Thyroid gland (tissue), 4 donors: ENCODE results near the gene ZNFX1. TPM values are rescaled to one million over a fixed set of nuclear protein-coding genes. Genes with fewer than 3 reads are reported as not detected.
"Not testable (repeated sequence)": the region's sequence is repeated elsewhere in the genome, so short reads cannot be mapped to it uniquely, and the experiment has no call there.

Experiments
- DNase-seq, 2 donors: peaks; one replicate each; pipeline ENCODE4 v3.0.0-alpha.2; 2019
- H3K27ac ChIP-seq, 3 donors: fragments of 200-600 bp; sonication (generic); 1 replicate in 2 of 3; 2 replicates in 1 of 3; pipeline ENCODE4 v1.5.1; 2016 to 2019; ENCODE audit warnings: mild to moderate bottlenecking in 1 of 3, moderate library complexity in 1 of 3
- H3K27me3 ChIP-seq: fragments of 200-600 bp; sonication (generic); one replicate; pipeline ENCODE4 v1.5.1; 2019
- H3K36me3 ChIP-seq, 2 donors: fragments of 200-600 bp; sonication (generic); one replicate each; pipeline ENCODE4 v1.5.1; 2016 to 2019
- H3K4me1 ChIP-seq, 2 donors: fragments of 200-600 bp; sonication (generic); one replicate each; pipeline ENCODE4 v1.5.1; 2017 to 2019
- H3K4me3 ChIP-seq, 3 donors: fragments of 200-600 bp; sonication (generic); replicated peaks in 1 of 3; 1 replicate in 2 of 3; 2 replicates in 1 of 3; pipeline ENCODE4 v1.5.1; 2016; ENCODE audit warnings: mild to moderate bottlenecking in 1 of 3
- H3K9me3 ChIP-seq: fragments of 200-600 bp; sonication (generic); one replicate; pipeline ENCODE4 v1.5.1; 2017
- POLR2A ChIP-seq, 2 donors: fragments of 450-650 bp; IDR thresholded peaks; one replicate each; pipeline ENCODE4 v1.6.1; 2017; ENCODE audit warnings: antibody characterized with exemption in 2 of 2, mild to moderate bottlenecking in 2 of 2, moderate library complexity in 1 of 2
- WGBS, 2 donors: methylation state at CpG; one replicate each; pipeline ENCODE4 v1.1.5; 2017; 5-methylcytosine and 5-hydroxymethylcytosine counted together
- intact Hi-C: fragments of 100-400 bp; cut with DNase I; formaldehyde crosslinking; loops from one replicate; pipeline ENCODE4 v1.15.1; 2023
- total RNA-seq, 4 donors: library from RNA; depleted of rRNA; stranded (reverse); fragments of >200 nt; gene quantifications; one replicate each; pipeline ENCODE4 v1.2.3, GENCODE V29; 2016
- TF ChIP-seq, protein P1 (sequence below), 6 experiments: fragments of 200-600 bp in 3 of 6; fragments of 450-650 bp in 3 of 6; sonication (generic) in 3 of 6; IDR thresholded peaks; one replicate each; pipeline ENCODE4 v1.5.1; 2016 to 2019; ENCODE audit warnings: antibody characterized with exemption in 6 of 6, mild to moderate bottlenecking in 2 of 6, inconsistent platforms in 1 of 6, moderate library complexity in 1 of 6

Gene ZNFX1
- total RNA-seq, 4 donors from 2014 or later: 39.8 to 52.2 (median 46.3) TPM

DNA sequence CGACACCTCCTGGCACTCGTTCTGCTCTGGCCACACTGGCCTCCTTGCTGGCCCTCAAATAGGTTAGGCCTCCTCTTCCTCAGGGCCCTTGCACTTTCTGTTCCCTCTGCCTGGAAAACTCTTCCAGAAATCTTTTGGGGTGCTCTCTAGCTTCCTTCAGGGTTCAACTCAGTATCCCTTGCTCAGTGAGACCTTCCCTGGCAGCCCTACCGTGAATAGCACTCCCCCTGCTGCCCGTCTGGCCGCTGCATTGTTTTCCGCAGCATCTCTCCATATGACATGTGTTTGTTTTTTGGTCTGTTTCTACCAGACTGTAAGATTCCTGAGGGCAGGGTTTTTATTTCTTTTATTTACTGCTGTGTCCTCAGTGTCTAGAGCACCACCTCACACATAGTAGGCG, 52.0 kb downstream of the ZNFX1 start:
- no peak overlapping the region for H3K4me3 ChIP-seq
- peaks cover 68 to 80% of the 10 kb centered on the region in 2 donors for H3K36me3 ChIP-seq
- no peak overlapping the region for H3K27ac ChIP-seq
- intact Hi-C loops: no loop called here
- no peak for DNase-seq
- H3K27me3 ChIP-seq: no peaks in the 10 kb centered on the region
- no peaks in the 10 kb centered on the region for H3K4me1 ChIP-seq
- no peaks in the 10 kb centered on the region for H3K9me3 ChIP-seq
- 95 to 96% methylated on average over 7 of the region's 7 CpGs for WGBS, 2 donors
- no peak for TF ChIP-seq POLR2A (IDR thresholded peaks at IDR 0.05)
- TF ChIP-seq, protein P1, sequence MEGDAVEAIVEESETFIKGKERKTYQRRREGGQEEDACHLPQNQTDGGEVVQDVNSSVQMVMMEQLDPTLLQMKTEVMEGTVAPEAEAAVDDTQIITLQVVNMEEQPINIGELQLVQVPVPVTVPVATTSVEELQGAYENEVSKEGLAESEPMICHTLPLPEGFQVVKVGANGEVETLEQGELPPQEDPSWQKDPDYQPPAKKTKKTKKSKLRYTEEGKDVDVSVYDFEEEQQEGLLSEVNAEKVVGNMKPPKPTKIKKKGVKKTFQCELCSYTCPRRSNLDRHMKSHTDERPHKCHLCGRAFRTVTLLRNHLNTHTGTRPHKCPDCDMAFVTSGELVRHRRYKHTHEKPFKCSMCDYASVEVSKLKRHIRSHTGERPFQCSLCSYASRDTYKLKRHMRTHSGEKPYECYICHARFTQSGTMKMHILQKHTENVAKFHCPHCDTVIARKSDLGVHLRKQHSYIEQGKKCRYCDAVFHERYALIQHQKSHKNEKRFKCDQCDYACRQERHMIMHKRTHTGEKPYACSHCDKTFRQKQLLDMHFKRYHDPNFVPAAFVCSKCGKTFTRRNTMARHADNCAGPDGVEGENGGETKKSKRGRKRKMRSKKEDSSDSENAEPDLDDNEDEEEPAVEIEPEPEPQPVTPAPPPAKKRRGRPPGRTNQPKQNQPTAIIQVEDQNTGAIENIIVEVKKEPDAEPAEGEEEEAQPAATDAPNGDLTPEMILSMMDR (IDR thresholded peaks at IDR 0.05): no peak

GRCh38 chr20:49219924-49220831, 57.7 kb downstream of the ZNFX1 start:
- intact Hi-C loops: loop anchor here (5.0 kb wide), 1 partner anchor 88 kb away; no protein-coding TSS in a partner anchor
- H3K4me3 ChIP-seq: peak overlapping the region; percentile 37 to 74 (median 52)
- peaks cover 13 to 18% of the 10 kb centered on the region in 2 donors for H3K4me1 ChIP-seq
- TF ChIP-seq, protein P1 (IDR thresholded peaks at IDR 0.05): no peak
- TF ChIP-seq POLR2A (IDR thresholded peaks at IDR 0.05): no peak
- H3K27ac ChIP-seq: peak overlapping the region; percentile 6 to 89 (median 83)
- H3K9me3 ChIP-seq: no peaks in the 10 kb centered on the region
- WGBS, 2 donors: 68 to 71% methylated on average over 25 to 28 of the region's 28 CpGs
- no peak for DNase-seq
- peaks cover 30 to 36% of the 10 kb centered on the region in 2 donors for H3K36me3 ChIP-seq
- no peaks in the 10 kb centered on the region for H3K27me3 ChIP-seq

DNA sequence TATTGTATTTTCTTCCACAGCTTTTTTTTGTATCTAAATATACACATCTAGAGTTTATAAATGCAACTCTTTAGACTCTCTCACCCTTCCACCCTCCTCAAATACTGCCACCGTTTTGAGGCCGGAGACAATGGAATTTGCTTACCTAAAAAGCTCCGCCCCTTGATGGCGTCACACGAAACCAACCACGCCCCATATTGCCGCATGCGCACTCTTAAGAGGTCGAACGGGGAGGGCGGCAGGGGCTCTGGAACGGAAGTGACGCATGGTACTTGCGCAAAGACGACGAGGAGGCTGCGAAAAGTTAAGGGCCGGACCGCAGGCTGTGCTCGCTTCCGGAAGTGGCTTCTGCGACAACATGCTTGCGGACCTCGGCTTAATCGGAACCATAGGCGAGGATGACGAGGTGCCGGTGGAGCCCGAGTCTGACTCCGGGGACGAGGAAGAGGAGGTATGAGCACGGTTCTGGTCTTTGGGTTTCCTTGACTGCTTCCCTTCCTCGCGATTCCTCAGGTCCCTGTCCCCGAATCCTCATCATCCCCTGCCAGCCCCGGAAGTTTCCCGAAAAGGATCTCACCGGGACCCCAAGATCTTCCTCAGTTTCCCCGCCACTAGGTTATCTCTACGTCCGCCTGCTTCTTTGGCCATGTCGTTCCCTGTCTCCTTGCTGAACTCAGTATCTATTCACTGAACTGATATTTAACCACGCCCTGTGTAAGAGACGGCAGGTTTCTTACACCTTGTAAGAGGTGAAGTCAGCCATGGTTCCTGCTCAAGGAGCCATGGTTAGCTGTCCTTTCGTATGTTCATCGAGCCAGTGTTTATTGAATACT, 58.5 kb downstream of the ZNFX1 start, which contains the start of gene DDX27:
DDX27 (plus strand) TSS at position 326 of the 833 bp plus-strand sequence; CDS start at position 359, 33 bp downstream.
- TF ChIP-seq, protein P1 (IDR thresholded peaks at IDR 0.05): no peak
- peak in 1 of 2 donors; percentile 91 for TF ChIP-seq POLR2A (IDR thresholded peaks at IDR 0.05)
- intact Hi-C loops: loop anchor here (5.0 kb wide), 1 partner anchor 87 kb away; no protein-coding TSS in a partner anchor
- Histone ChIP-seq H3K4me3 (peak within 1 kb of the TSS; percentile 37 to 74 (median 52)), H3K27me3 (no peaks in the 10 kb centered on the region), H3K9me3 (no peaks in the 10 kb centered on the region), H3K36me3 (peaks cover 21 to 27% of the 10 kb centered on the region in 2 donors), H3K4me1 (peaks cover 13 to 18% of the 10 kb centered on the region in 2 donors), H3K27ac (peak within 1 kb of the TSS; percentile 44 to 89 (median 83))
- 0% methylated on average over 46 of the region's 46 CpGs for WGBS, 2 donors
- peak; percentile 96 to 97 for DNase-seq

DNA sequence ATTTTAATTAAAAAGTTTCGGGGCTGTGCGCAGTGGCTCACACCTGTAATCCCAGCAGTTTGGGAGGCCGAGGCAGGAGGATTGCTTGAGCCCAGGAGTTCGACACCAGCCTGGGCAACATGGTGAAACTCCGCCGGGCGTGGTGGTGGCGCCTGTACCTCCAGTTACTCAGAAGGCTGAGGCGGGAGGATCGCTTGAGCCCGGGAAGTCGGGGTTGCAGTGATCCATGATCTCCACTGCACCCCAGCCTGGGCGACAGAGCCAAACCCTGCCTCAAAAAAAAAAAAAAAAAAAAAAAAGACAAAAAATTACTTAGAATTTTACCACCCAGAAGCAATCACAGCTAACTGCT, 59.1 kb downstream of the ZNFX1 start:
- Histone ChIP-seq H3K4me1 (peaks cover 13 to 18% of the 10 kb centered on the region in 2 donors), H3K36me3 (peaks cover 15 to 21% of the 10 kb centered on the region in 2 donors), H3K27ac (peak overlapping the region; percentile 44 to 89 (median 83))
- intact Hi-C loops: loop anchor here (5.0 kb wide), 1 partner anchor 86 kb away; no protein-coding TSS in a partner anchor
- 61 to 62% methylated on average over 13 of the region's 13 CpGs for WGBS, 2 donors
- not testable (repeated sequence) for H3K27me3 ChIP-seq, H3K4me3 ChIP-seq, H3K9me3 ChIP-seq
- peak in 1 of 2 donors; percentile 40 for DNase-seq

- no peaks in the 10 kb centered on the region for H3K9me3 ChIP-seq
- intact Hi-C loops: loop anchor here (5.0 kb wide), 1 partner anchor 85 kb away; no protein-coding TSS in a partner anchor
- peak overlapping the region in 2 of 3 donors; percentile 12 to 63 for H3K27ac ChIP-seq
- 11 to 16% methylated on average over 11 of the region's 11 CpGs for WGBS, 2 donors
- peaks cover 13 to 19% of the 10 kb centered on the region in 2 donors for H3K4me1 ChIP-seq
- TF ChIP-seq, protein P1 (IDR thresholded peaks at IDR 0.05): peak; percentile 75 to 94 (median 92)
- TF ChIP-seq POLR2A (IDR thresholded peaks at IDR 0.05): no peak
- H3K4me3 ChIP-seq: no peak overlapping the region
- H3K36me3 ChIP-seq: peaks cover 3 to 5% of the 10 kb centered on the region in 2 donors
- peak; percentile 96 to 99 for DNase-seq
- no peaks in the 10 kb centered on the region for H3K27me3 ChIP-seq
Measured at GRCh38 chr20:49216991-49217578, 60.8 kb downstream of the ZNFX1 start.
